Endodermal cell (in vitro differentiated cells): Measurements from ENCODE around the gene RAB4B. TPM values are rescaled to one million over a fixed set of nuclear protein-coding genes. Genes with fewer than 3 reads are reported as not detected.

Experiments used
- DNase-seq: peaks from one replicate; pipeline ENCODE4 v3.0.0-alpha.2; 2017
- H3K27ac ChIP-seq: 2 replicates; pipeline ENCODE4 v1.5.1; 2013; ENCODE audit warnings: mild to moderate bottlenecking, low read depth, low read length, moderate library complexity
- H3K27me3 ChIP-seq: 2 replicates; pipeline ENCODE4 v1.6.1; 2013; ENCODE audit warnings: mild to moderate bottlenecking, low read length, moderate library complexity; ENCODE audit not compliant: insufficient read depth, control insufficient read depth, poor library complexity, severe bottlenecking
- H3K36me3 ChIP-seq: 2 replicates; pipeline ENCODE4 v1.7.0; 2013; ENCODE audit warnings: mild to moderate bottlenecking, low read length, moderate library complexity; ENCODE audit not compliant: control insufficient read depth, insufficient read depth
- H3K4me1 ChIP-seq: one replicate; pipeline ENCODE4 v1.7.0; 2013; ENCODE audit warnings: low read length; ENCODE audit not compliant: control insufficient read depth, insufficient read depth
- H3K4me3 ChIP-seq: 2 replicates; pipeline ENCODE4 v1.5.1; 2013; ENCODE audit warnings: mild to moderate bottlenecking, low read length, moderate library complexity
- H3K9ac ChIP-seq: 2 replicates; pipeline ENCODE4 v1.6.1; 2013; ENCODE audit warnings: mild to moderate bottlenecking, low read length, moderate library complexity; ENCODE audit not compliant: poor library complexity, severe bottlenecking; ENCODE audit errors: extremely low read depth
- H3K9me3 ChIP-seq: 2 replicates; pipeline ENCODE4 v1.6.1; 2013; ENCODE audit warnings: mild to moderate bottlenecking, low read length, moderate library complexity; ENCODE audit not compliant: control insufficient read depth
- H3K27ac Mint-ChIP-seq: 2 replicates; pipeline ENCODE4 v1.8.0; 2020; ENCODE audit warnings: mixed read lengths
- H3K27me3 Mint-ChIP-seq: 2 replicates; pipeline ENCODE4 v1.8.0; 2021; ENCODE audit warnings: mild to moderate bottlenecking, mixed read lengths; ENCODE audit not compliant: insufficient read depth
- H3K36me3 Mint-ChIP-seq: 2 replicates; pipeline ENCODE4 v1.8.0; 2020; ENCODE audit warnings: low read depth, mixed read lengths
- H3K4me1 Mint-ChIP-seq: 2 replicates; pipeline ENCODE4 v1.8.0; 2020; ENCODE audit warnings: mixed read lengths
- H3K4me3 Mint-ChIP-seq: 2 replicates; pipeline ENCODE4 v1.8.0; 2020; ENCODE audit warnings: mild to moderate bottlenecking, moderate library complexity, mixed read lengths
- H3K9me3 Mint-ChIP-seq: 2 replicates; pipeline ENCODE4 v1.8.0; 2020; ENCODE audit warnings: mild to moderate bottlenecking, mixed read lengths
- WGBS, 2 experiments: methylation state at CpG; one replicate each; pipeline versions ENCODE4 v1.1.5 to v1.1.7; 2013; ENCODE audit warnings: missing lambda C conversion rate in 2 of 2, mixed read lengths in 1 of 2; ENCODE audit not compliant: insufficient coverage in 1 of 2, insufficient read length in 1 of 2; 5-methylcytosine and 5-hydroxymethylcytosine counted together
- total RNA-seq, 2 donors: library from RNA; stranded (reverse); fragmentation: NEBNext Ultra II Directional in 1 of 2; extraction: Animal tissue kit (Norgen Biotek cat#: 25700) in 1 of 2; gene quantifications; 2 replicates in 1 of 2; 3 replicates in 1 of 2; pipeline ENCODE4 v1.2.1, GENCODE V29; 2021
- TF ChIP-seq, protein P1 (sequence below): fragments of 200-600 bp; sonication (generic); conservative IDR thresholded peaks from 2 replicates; pipeline ENCODE4 v1.5.0; 2021; ENCODE audit warnings: antibody characterized with exemption, mild to moderate bottlenecking

Gene RAB4B
- total RNA-seq, 2 donors from 2014 or later = 29.2 to 34.1 TPM

DNA sequence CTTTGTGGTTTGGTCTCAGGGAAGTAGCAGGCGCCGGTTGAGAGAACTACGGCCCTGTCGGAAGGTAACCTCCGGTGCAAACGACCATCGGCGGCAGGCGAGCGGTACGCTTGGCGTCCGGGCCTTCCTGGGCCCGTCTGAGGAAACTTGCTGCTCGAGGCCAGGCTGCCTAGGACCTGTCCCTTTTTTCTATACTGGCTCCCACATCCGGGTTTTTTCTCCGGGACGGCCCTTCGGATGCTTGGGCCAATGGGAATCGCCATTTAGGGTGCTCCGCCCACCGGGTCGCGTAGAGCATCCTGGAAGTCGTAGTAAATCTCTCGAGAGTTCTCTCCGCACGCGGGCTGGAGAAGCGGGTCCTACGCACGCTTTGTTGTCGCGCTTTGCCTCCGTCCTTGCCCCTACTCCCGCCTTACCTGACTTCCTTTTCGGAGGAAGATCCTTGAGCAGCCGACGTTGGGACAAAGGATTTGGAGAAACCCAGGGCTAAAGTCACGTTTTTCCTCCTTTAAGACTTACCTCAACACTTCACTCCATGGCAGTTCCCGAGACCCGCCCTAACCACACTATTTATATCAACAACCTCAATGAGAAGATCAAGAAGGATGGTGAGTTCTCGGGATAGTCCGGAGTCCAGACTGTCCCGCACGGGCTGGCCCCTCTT, 27.0 kb upstream of the RAB4B start, which contains the start of gene SNRPA:
TSS of gene SNRPA (plus strand) at position 330 of the 664 bp plus-strand sequence. CDS start at position 536, 206 bp downstream.
- DNase-seq = peak; percentile 99
- H3K27me3 ChIP-seq = no peaks in the 10 kb centered on the region
- no peaks in the 10 kb centered on the region for H3K9me3 ChIP-seq
- H3K9ac ChIP-seq = peak within 1 kb of the TSS; percentile 98
- Mint-ChIP-seq H3K4me3 (peak within 1 kb of the TSS; percentile 84), H3K4me1 (peaks cover 20% of the 10 kb centered on the region), H3K27me3 (no peaks in the 10 kb centered on the region), H3K36me3 (peaks cover 31% of the 10 kb centered on the region), H3K27ac (peak within 1 kb of the TSS; percentile 97), H3K9me3 (no peaks in the 10 kb centered on the region)
- H3K4me1 ChIP-seq = peaks cover 9% of the 10 kb centered on the region
- H3K36me3 ChIP-seq = peaks cover 23% of the 10 kb centered on the region
- TF ChIP-seq, protein P1, sequence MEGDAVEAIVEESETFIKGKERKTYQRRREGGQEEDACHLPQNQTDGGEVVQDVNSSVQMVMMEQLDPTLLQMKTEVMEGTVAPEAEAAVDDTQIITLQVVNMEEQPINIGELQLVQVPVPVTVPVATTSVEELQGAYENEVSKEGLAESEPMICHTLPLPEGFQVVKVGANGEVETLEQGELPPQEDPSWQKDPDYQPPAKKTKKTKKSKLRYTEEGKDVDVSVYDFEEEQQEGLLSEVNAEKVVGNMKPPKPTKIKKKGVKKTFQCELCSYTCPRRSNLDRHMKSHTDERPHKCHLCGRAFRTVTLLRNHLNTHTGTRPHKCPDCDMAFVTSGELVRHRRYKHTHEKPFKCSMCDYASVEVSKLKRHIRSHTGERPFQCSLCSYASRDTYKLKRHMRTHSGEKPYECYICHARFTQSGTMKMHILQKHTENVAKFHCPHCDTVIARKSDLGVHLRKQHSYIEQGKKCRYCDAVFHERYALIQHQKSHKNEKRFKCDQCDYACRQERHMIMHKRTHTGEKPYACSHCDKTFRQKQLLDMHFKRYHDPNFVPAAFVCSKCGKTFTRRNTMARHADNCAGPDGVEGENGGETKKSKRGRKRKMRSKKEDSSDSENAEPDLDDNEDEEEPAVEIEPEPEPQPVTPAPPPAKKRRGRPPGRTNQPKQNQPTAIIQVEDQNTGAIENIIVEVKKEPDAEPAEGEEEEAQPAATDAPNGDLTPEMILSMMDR = no peak
- peak within 1 kb of the TSS; percentile 99 for H3K4me3 ChIP-seq
- WGBS, 2 experiments = 0% methylated on average over 25 to 46 of the region's 46 CpGs
- peak within 1 kb of the TSS; percentile 98 for H3K27ac ChIP-seq

DNA sequence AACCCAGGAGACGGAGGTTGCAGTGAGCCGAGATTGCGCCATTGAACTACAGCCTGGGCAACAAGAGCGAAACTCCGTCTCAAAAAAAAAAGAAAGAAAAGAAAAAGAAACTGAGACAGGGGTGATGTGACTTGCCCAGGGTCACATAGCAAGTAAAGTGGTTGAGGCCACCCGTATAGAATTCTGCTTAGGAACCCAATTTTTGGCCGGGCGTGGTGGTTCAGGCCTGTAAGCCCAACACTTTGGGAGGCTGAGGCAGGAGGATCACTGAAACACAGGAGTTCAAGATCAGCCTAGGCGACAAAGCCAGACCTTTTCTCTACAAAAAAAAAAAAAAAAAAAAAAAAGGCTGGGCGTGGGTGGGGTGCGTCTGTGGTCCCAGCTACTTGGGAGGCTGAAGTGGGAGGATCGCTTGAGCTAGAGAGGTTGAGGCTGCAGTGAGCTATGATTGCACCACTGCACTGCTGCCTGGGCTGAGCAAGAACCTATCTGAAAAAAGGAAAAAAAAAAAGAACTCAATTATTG, 25.7 kb upstream of the RAB4B start:
- Histone ChIP-seq H3K27me3 (no peaks in the 10 kb centered on the region), H3K4me3 (peak overlapping the region; percentile 99), H3K9me3 (no peaks in the 10 kb centered on the region), H3K36me3 (peaks cover 37% of the 10 kb centered on the region), H3K4me1 (peaks cover 9% of the 10 kb centered on the region), H3K27ac (no peak overlapping the region), H3K9ac (peak overlapping the region; percentile 98)
- H3K27ac Mint-ChIP-seq = peak overlapping the region; percentile 97
- H3K4me1 Mint-ChIP-seq = peaks cover 20% of the 10 kb centered on the region
- H3K9me3 Mint-ChIP-seq = no peaks in the 10 kb centered on the region
- no peaks in the 10 kb centered on the region for H3K27me3 Mint-ChIP-seq
- H3K4me3 Mint-ChIP-seq = peak overlapping the region; percentile 84
- H3K36me3 Mint-ChIP-seq = peaks cover 43% of the 10 kb centered on the region
- 63 to 79% methylated on average over 8 to 11 of the region's 12 CpGs for WGBS, 2 experiments
- TF ChIP-seq, protein P1 = no peak
- DNase-seq = no peak

DNA sequence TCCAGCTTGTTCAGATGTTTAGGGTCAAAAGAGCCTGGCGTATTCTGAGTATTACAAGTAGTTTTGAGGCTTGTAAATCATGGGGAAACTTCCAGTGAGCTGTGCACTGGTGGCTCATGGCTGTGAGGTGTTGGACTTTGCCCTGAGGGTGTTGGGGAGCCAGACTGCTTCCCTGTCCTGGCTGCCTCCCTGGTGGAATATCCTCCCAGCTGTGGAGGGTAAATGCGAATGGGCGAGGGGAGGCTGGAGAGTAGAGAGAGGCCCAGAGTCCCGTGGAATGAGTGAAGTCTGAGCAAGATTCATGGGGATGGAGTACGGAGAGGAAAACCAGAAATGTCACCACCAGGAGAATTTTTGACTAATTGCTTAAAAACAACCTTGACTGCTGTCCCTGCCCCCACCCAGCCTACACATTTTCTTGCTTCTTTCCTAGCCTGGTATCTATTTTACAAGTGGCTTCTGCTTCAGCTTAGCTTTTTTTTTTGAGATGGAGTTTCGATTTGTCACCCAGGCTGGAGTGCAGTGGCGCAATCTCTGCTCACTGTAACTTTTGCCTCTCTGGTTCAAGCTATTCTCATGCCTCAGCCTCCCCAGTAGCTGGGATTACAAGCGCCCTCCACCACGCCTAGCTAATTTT, 23.3 kb upstream of the RAB4B start:
- Mint-ChIP-seq H3K4me1 (peaks cover 15% of the 10 kb centered on the region), H3K27ac (peak overlapping the region; percentile 42), H3K27me3 (no peaks in the 10 kb centered on the region), H3K9me3 (no peaks in the 10 kb centered on the region), H3K4me3 (peak overlapping the region; percentile 39), H3K36me3 (peaks cover 53% of the 10 kb centered on the region)
- no peak for DNase-seq
- H3K27ac ChIP-seq = no peak overlapping the region
- 92 to 95% methylated on average over 7 to 9 of the region's 9 CpGs for WGBS, 2 experiments
- peaks cover 56% of the 10 kb centered on the region for H3K36me3 ChIP-seq
- H3K4me3 ChIP-seq = peak overlapping the region; percentile 69
- no peaks in the 10 kb centered on the region for H3K9me3 ChIP-seq
- peak overlapping the region; percentile 33 for H3K9ac ChIP-seq
- no peaks in the 10 kb centered on the region for H3K27me3 ChIP-seq
- TF ChIP-seq, protein P1 = no peak
- peaks cover 1% of the 10 kb centered on the region for H3K4me1 ChIP-seq
